ENCODE measurements around the gene GK2. TPM values are rescaled to one million over a fixed set of nuclear protein-coding genes. Genes with fewer than 3 reads are reported as not detected.

Gene GK2
- not detected for total RNA-seq
- polyA plus RNA-seq: not detected
- long read RNA-seq, donor 1: 0 reads
- long read RNA-seq, donor 2: 0 reads
- long read RNA-seq, donor 3: 0 reads
- long read RNA-seq, donor 4: 0 reads
- long read RNA-seq, donor 5: 0 reads

- Histone ChIP-seq H3K9me3 (ENCODE audit: control insufficient read depth in 4 of 4, insufficient read depth in 3 of 4, low read length in 3 of 4) (peaks cover 0 to 3% (median 0%) of the 10 kb centered on the region in 4 donors), H3K36me3 (ENCODE audit: control insufficient read depth in 4 of 4, insufficient read depth in 4 of 4, low read length in 4 of 4) (no peaks in the 10 kb centered on the region), H3K4me1 (ENCODE audit: control insufficient read depth in 5 of 5, insufficient read depth in 5 of 5, low read length in 5 of 5) (no peaks in the 10 kb centered on the region), H3K9ac (ENCODE audit: insufficient read depth in 1 of 2, low read length in 2 of 2) (no peak within 1 kb of the TSS), H3K27me3 (ENCODE audit: control insufficient read depth in 3 of 3, insufficient read depth in 3 of 3, low read length in 2 of 3) (no peaks in the 10 kb centered on the region), H3K4me3 (no peak within 1 kb of the TSS), H3K27ac (ENCODE audit: low read depth in 1 of 2, low read length in 1 of 2) (no peak within 1 kb of the TSS)
- no peak for DNase-seq
- no peak for ATAC-seq (ENCODE audit: insufficient read depth, low FRiP score)
- WGBS, 2 donors: 93 to 95% methylated on average over 16 of the region's 16 CpGs
- TF ChIP-seq CTCF (IDR thresholded peaks at IDR 0.05; ENCODE audit: control extremely low read depth, extremely low read depth): no peak
Observed at GRCh38 chr4:79408063-79408462, at the start of gene GK2. TSS of gene GK2 (minus strand) at chr4:79408228. CDS start at chr4:79408200, 28 bp downstream.

- DNase-seq: no peak
- no peak overlapping the region for H3K9ac ChIP-seq (ENCODE audit: insufficient read depth in 1 of 2, low read length in 2 of 2)
- TF ChIP-seq CTCF (IDR thresholded peaks at IDR 0.05; ENCODE audit: control extremely low read depth, extremely low read depth): no peak
- H3K27me3 ChIP-seq (ENCODE audit: control insufficient read depth in 3 of 3, insufficient read depth in 3 of 3, low read length in 2 of 3): peaks cover 0 to 2% (median 0%) of the 10 kb centered on the region in 3 donors
- H3K4me1 ChIP-seq (ENCODE audit: control insufficient read depth in 5 of 5, insufficient read depth in 5 of 5, low read length in 5 of 5): no peaks in the 10 kb centered on the region
- 74 to 93% methylated on average over 5 of the region's 5 CpGs for WGBS, 2 donors
- no peak overlapping the region for H3K4me3 ChIP-seq
- H3K36me3 ChIP-seq (ENCODE audit: control insufficient read depth in 4 of 4, insufficient read depth in 4 of 4, low read length in 4 of 4): no peaks in the 10 kb centered on the region
- H3K27ac ChIP-seq (ENCODE audit: low read depth in 1 of 2, low read length in 1 of 2): no peak overlapping the region
- H3K9me3 ChIP-seq (ENCODE audit: control insufficient read depth in 4 of 4, insufficient read depth in 3 of 4, low read length in 3 of 4): no peaks in the 10 kb centered on the region
- ATAC-seq (ENCODE audit: insufficient read depth, low FRiP score): no peak
Observed at GRCh38 chr4:79455216-79455615, 47.2 kb upstream of the GK2 start.

- H3K4me3 ChIP-seq: no peak overlapping the region
- peaks cover 0 to 2% (median 0%) of the 10 kb centered on the region in 3 donors for H3K27me3 ChIP-seq (ENCODE audit: control insufficient read depth in 3 of 3, insufficient read depth in 3 of 3, low read length in 2 of 3)
- H3K9me3 ChIP-seq (ENCODE audit: control insufficient read depth in 4 of 4, insufficient read depth in 3 of 4, low read length in 3 of 4): no peaks in the 10 kb centered on the region
- TF ChIP-seq CTCF (IDR thresholded peaks at IDR 0.05; ENCODE audit: control extremely low read depth, extremely low read depth): no peak
- no peaks in the 10 kb centered on the region for H3K36me3 ChIP-seq (ENCODE audit: control insufficient read depth in 4 of 4, insufficient read depth in 4 of 4, low read length in 4 of 4)
- ATAC-seq (ENCODE audit: insufficient read depth, low FRiP score): no peak
- no peak overlapping the region for H3K27ac ChIP-seq (ENCODE audit: low read depth in 1 of 2, low read length in 1 of 2)
- whole genome bisulfite sequencing, 2 donors: 61 to 78% methylated on average over 2 of the region's 2 CpGs
- peak in 1 of 3 donors; percentile 4 for DNase-seq
- H3K9ac ChIP-seq (ENCODE audit: insufficient read depth in 1 of 2, low read length in 2 of 2): no peak overlapping the region
- H3K4me1 ChIP-seq (ENCODE audit: control insufficient read depth in 5 of 5, insufficient read depth in 5 of 5, low read length in 5 of 5): no peaks in the 10 kb centered on the region
Observed at GRCh38 chr4:79454656-79455055, 46.6 kb upstream of the GK2 start.

- no peak for DNase-seq
- ATAC-seq (ENCODE audit: insufficient read depth, low FRiP score): no peak
- no peaks in the 10 kb centered on the region for H3K9me3 ChIP-seq (ENCODE audit: control insufficient read depth in 4 of 4, insufficient read depth in 3 of 4, low read length in 3 of 4)
- no peak overlapping the region for H3K9ac ChIP-seq (ENCODE audit: insufficient read depth in 1 of 2, low read length in 2 of 2)
- H3K36me3 ChIP-seq (ENCODE audit: control insufficient read depth in 4 of 4, insufficient read depth in 4 of 4, low read length in 4 of 4): no peaks in the 10 kb centered on the region
- H3K27me3 ChIP-seq (ENCODE audit: control insufficient read depth in 3 of 3, insufficient read depth in 3 of 3, low read length in 2 of 3): no peaks in the 10 kb centered on the region
- H3K4me1 ChIP-seq (ENCODE audit: control insufficient read depth in 5 of 5, insufficient read depth in 5 of 5, low read length in 5 of 5): no peaks in the 10 kb centered on the region
- H3K27ac ChIP-seq (ENCODE audit: low read depth in 1 of 2, low read length in 1 of 2): no peak overlapping the region
- TF ChIP-seq CTCF (IDR thresholded peaks at IDR 0.05; ENCODE audit: control extremely low read depth, extremely low read depth): no peak
- no peak overlapping the region for H3K4me3 ChIP-seq
- WGBS, 2 donors: 83 to 85% methylated on average over 2 of the region's 2 CpGs
Observed at GRCh38 chr4:79450053-79450452, 42.0 kb upstream of the GK2 start.

All from lung (tissue), 16 donors.